CD4-positive, CD25-positive, alpha-beta regulatory T cell (primary cell): Measurements from ENCODE around the gene MYL6. TPM values are rescaled to one million over a fixed set of nuclear protein-coding genes. Genes with fewer than 3 reads are reported as not detected.
"Not testable (repeated sequence)": the region's sequence is repeated elsewhere in the genome, so short reads cannot be mapped to it uniquely, and the experiment has no call there.

Source experiments
- ATAC-seq, 2 donors: fragments of 150-1000 bp; cut with Tn5 transposase; one replicate each; pipeline ENCODE4 v1.10.0; 2021; ENCODE audit warnings: low read depth in 2 of 2, moderate number of reproducible peaks in 2 of 2, moderate library complexity in 1 of 2
- DNase-seq, 3 donors: peaks; one replicate each; pipeline versions ENCODE4 v3.0.0 to v3.0.0-alpha.2; 2012 to 2022; ENCODE audit warnings: mixed read lengths in 1 of 3
- H3K27ac ChIP-seq: one replicate; pipeline ENCODE4 v1.7.0; 2013; ENCODE audit warnings: mild to moderate bottlenecking, low read length; ENCODE audit not compliant: insufficient read depth, poor library complexity, severe bottlenecking
- H3K27me3 ChIP-seq: one replicate; pipeline ENCODE4 v1.7.0; 2013; ENCODE audit warnings: low read length; ENCODE audit not compliant: control insufficient read depth, insufficient read depth
- H3K36me3 ChIP-seq: one replicate; pipeline ENCODE4 v1.7.0; 2013; ENCODE audit warnings: mild to moderate bottlenecking, low read length, moderate library complexity; ENCODE audit not compliant: control insufficient read depth, insufficient read depth
- H3K4me1 ChIP-seq: 2 replicates; pipeline ENCODE4 v1.7.0; 2013; ENCODE audit warnings: mild to moderate bottlenecking, low read length; ENCODE audit not compliant: insufficient read depth, control insufficient read depth, poor library complexity, severe bottlenecking
- H3K4me3 ChIP-seq: one replicate; pipeline ENCODE4 v1.7.0; 2013; ENCODE audit warnings: low read depth, mild to moderate bottlenecking, low read length, moderate library complexity
- H3K9me3 ChIP-seq, 2 experiments: 1 replicate in 1 of 2; 2 replicates in 1 of 2; pipeline ENCODE4 v1.7.0; 2013; ENCODE audit warnings: low read length in 2 of 2, mild to moderate bottlenecking in 1 of 2, moderate library complexity in 1 of 2; ENCODE audit not compliant: control insufficient read depth in 2 of 2
- H3K27ac Mint-ChIP-seq, 3 donors: one replicate each; pipeline ENCODE4 v1.8.0; 2020 to 2022; ENCODE audit warnings: mild to moderate bottlenecking in 3 of 3, mixed read lengths in 3 of 3, moderate library complexity in 2 of 3
- H3K27me3 Mint-ChIP-seq: one replicate; pipeline ENCODE4 v1.8.0; 2022; ENCODE audit warnings: mild to moderate bottlenecking, mixed read lengths
- H3K36me3 Mint-ChIP-seq: one replicate; pipeline ENCODE4 v1.8.0; 2020; ENCODE audit warnings: mixed read lengths
- H3K4me1 Mint-ChIP-seq, 4 donors: one replicate each; pipeline ENCODE4 v1.8.0; 2020 to 2022; ENCODE audit warnings: mixed read lengths in 4 of 4, mild to moderate bottlenecking in 1 of 4
- H3K4me3 Mint-ChIP-seq, 4 donors: one replicate each; pipeline ENCODE4 v1.8.0; 2020 to 2022; ENCODE audit warnings: mild to moderate bottlenecking in 4 of 4, mixed read lengths in 4 of 4, moderate library complexity in 3 of 4
- H3K9me3 Mint-ChIP-seq, 7 donors: one replicate each; pipeline ENCODE4 v1.8.0; 2020 to 2022; ENCODE audit warnings: mixed read lengths in 7 of 7, mild to moderate bottlenecking in 3 of 7, moderate library complexity in 2 of 7
- polyA plus RNA-seq, 4 donors: library from polyadenylated mRNA; unstranded; fragments of 300-500 nt; fragmentation: Illumina TruSeq; gene quantifications; one replicate each; pipeline ENCODE4 v1.2.3, GENCODE V29; 2021
- total RNA-seq: library from RNA; stranded (reverse); gene quantifications from one replicate; pipeline ENCODE4 v1.2.3, GENCODE V29; 2022

The MYL6 gene
- total and polyA plus RNA-seq, 5 donors from 2014 or later: 933 to 3,471 (median 2,640) TPM

- not testable (repeated sequence) for H3K36me3 ChIP-seq, ATAC-seq, H3K9me3 Mint-ChIP-seq, H3K27ac Mint-ChIP-seq, H3K4me1 ChIP-seq, H3K27ac ChIP-seq, DNase-seq, H3K36me3 Mint-ChIP-seq, H3K4me3 Mint-ChIP-seq, H3K9me3 ChIP-seq, H3K4me3 ChIP-seq, H3K27me3 Mint-ChIP-seq, H3K27me3 ChIP-seq
- H3K4me1 Mint-ChIP-seq: peaks cover 9 to 16% (median 11%) of the 10 kb centered on the region in 4 donors
Measured at GRCh38 chr12:56196818-56197550, 38.8 kb downstream of the MYL6 start.

GRCh38 chr12:56197921-56198635, 39.9 kb downstream of the MYL6 start:
- Histone ChIP-seq H3K36me3 (no peaks in the 10 kb centered on the region), H3K27me3 (no peaks in the 10 kb centered on the region), H3K27ac (no peak overlapping the region), H3K4me1 (no peaks in the 10 kb centered on the region), H3K4me3 (no peak overlapping the region), H3K9me3 (no peaks in the 10 kb centered on the region)
- Mint-ChIP-seq H3K36me3 (peaks cover 3% of the 10 kb centered on the region), H3K27ac (peak overlapping the region in 2 of 3 donors; percentile 8 to 71), H3K4me1 (peaks cover 3 to 9% (median 6%) of the 10 kb centered on the region in 4 donors), H3K27me3 (no peaks in the 10 kb centered on the region), H3K9me3 (no peaks in the 10 kb centered on the region), H3K4me3 (no peak overlapping the region)
- no peak for DNase-seq
- no peak for ATAC-seq

GRCh38 chr12:56198836-56199235, 40.7 kb downstream of the MYL6 start:
- Mint-ChIP-seq H3K4me1 (peaks cover 0 to 4% (median 2%) of the 10 kb centered on the region in 4 donors), H3K27me3 (no peaks in the 10 kb centered on the region), H3K27ac (peak overlapping the region; percentile 47 to 93 (median 75)), H3K36me3 (no peaks in the 10 kb centered on the region), H3K4me3 (no peak overlapping the region), H3K9me3 (no peaks in the 10 kb centered on the region)
- Histone ChIP-seq H3K36me3 (no peaks in the 10 kb centered on the region), H3K27me3 (no peaks in the 10 kb centered on the region), H3K4me1 (no peaks in the 10 kb centered on the region), H3K27ac (no peak overlapping the region), H3K9me3 (no peaks in the 10 kb centered on the region), H3K4me3 (no peak overlapping the region)
- no peak for DNase-seq
- no peak for ATAC-seq

- Histone ChIP-seq H3K36me3 (peaks cover 18% of the 10 kb centered on the region), H3K4me1 (no peaks in the 10 kb centered on the region), H3K9me3 (no peaks in the 10 kb centered on the region), H3K4me3 (no peak overlapping the region), H3K27ac (no peak overlapping the region), H3K27me3 (no peaks in the 10 kb centered on the region)
- H3K27ac Mint-ChIP-seq: peak overlapping the region in 2 of 3 donors; percentile 21 to 86
- H3K36me3 Mint-ChIP-seq: peaks cover 11% of the 10 kb centered on the region
- no peak for ATAC-seq
- no peaks in the 10 kb centered on the region for H3K9me3 Mint-ChIP-seq
- H3K4me3 Mint-ChIP-seq: no peak overlapping the region
- H3K4me1 Mint-ChIP-seq: peaks cover 0 to 2% (median 0%) of the 10 kb centered on the region in 4 donors
- no peaks in the 10 kb centered on the region for H3K27me3 Mint-ChIP-seq
- no peak for DNase-seq
Measured at GRCh38 chr12:56202366-56202765, 44.2 kb downstream of the MYL6 start.

GRCh38 chr12:56202838-56203237, 44.7 kb downstream of the MYL6 start:
- ATAC-seq (no peak), DNase-seq (no peak)
- H3K27me3 ChIP-seq: no peaks in the 10 kb centered on the region
- no peak overlapping the region for H3K4me3 Mint-ChIP-seq
- H3K9me3 Mint-ChIP-seq: no peaks in the 10 kb centered on the region
- H3K36me3 Mint-ChIP-seq: peaks cover 15% of the 10 kb centered on the region
- no peaks in the 10 kb centered on the region for H3K4me1 ChIP-seq
- peaks cover 0 to 2% (median 0%) of the 10 kb centered on the region in 4 donors for H3K4me1 Mint-ChIP-seq
- H3K27ac ChIP-seq: no peak overlapping the region
- H3K4me3 ChIP-seq: no peak overlapping the region
- peaks cover 23% of the 10 kb centered on the region for H3K36me3 ChIP-seq
- H3K9me3 ChIP-seq: no peaks in the 10 kb centered on the region
- H3K27me3 Mint-ChIP-seq: no peaks in the 10 kb centered on the region
- H3K27ac Mint-ChIP-seq: peak overlapping the region in 2 of 3 donors; percentile 74 to 86

DNA sequence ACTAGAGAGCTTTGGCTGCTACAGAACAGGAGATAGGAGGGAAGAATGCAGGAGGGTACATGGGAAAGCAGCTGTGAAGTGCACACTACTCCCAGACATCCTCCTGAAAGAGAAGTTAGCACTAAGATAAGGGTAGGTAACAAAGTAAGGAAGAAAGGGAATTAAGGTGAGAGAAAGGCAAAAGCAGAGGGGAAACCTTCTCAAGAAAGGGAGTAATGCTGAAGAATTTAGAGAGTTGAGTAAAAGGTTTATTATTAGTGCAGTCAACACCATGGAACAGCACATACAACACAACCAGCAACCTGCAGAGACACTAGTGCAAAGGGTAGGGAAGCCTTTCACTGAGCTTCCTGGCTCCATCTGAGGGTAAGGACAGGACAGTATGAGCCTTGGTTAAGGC, 46.1 kb downstream of the MYL6 start:
- Mint-ChIP-seq H3K4me3 (no peak overlapping the region), H3K27me3 (no peaks in the 10 kb centered on the region), H3K36me3 (peaks cover 18% of the 10 kb centered on the region), H3K9me3 (no peaks in the 10 kb centered on the region), H3K4me1 (peaks cover 0 to 2% (median 0%) of the 10 kb centered on the region in 4 donors), H3K27ac (peak overlapping the region; percentile 15 to 77 (median 49))
- H3K9me3 ChIP-seq: no peaks in the 10 kb centered on the region
- no peak for ATAC-seq
- no peak for DNase-seq
- H3K4me3 ChIP-seq: no peak overlapping the region
- H3K4me1 ChIP-seq: no peaks in the 10 kb centered on the region
- no peaks in the 10 kb centered on the region for H3K27me3 ChIP-seq
- peaks cover 28% of the 10 kb centered on the region for H3K36me3 ChIP-seq
- no peak overlapping the region for H3K27ac ChIP-seq

DNA sequence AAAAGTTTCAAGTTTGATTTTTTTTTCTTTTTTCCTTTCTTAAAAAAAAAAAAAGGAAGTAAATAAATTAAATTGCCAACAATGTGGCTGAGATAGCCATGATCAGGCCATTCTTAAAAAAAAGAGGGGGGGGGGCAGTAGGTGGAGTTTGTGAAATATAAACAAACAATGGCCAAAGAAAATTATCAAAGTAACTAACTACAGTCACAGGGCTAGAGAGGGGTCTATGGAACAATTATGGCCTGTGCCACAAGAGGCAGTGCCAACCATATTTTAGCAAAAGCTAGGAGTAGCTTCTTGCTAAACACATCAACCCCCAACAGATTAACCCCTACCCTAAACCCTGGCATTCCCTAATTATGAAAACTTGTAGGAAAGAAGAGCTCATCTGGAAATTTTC, 47.3 kb downstream of the MYL6 start:
- Mint-ChIP-seq H3K4me3 (no peak overlapping the region), H3K36me3 (peaks cover 26% of the 10 kb centered on the region), H3K27me3 (no peaks in the 10 kb centered on the region), H3K4me1 (peaks cover 0 to 2% (median 0%) of the 10 kb centered on the region in 4 donors), H3K9me3 (no peaks in the 10 kb centered on the region), H3K27ac (no peak overlapping the region)
- Histone ChIP-seq H3K9me3 (no peaks in the 10 kb centered on the region), H3K27ac (no peak overlapping the region), H3K27me3 (no peaks in the 10 kb centered on the region), H3K4me1 (no peaks in the 10 kb centered on the region), H3K36me3 (peaks cover 35% of the 10 kb centered on the region), H3K4me3 (no peak overlapping the region)
- no peak for DNase-seq
- ATAC-seq: peak in 1 of 2 donors; percentile 31
